Vagina (tissue), 2 donors: ENCODE results near the gene TMEM135. TPM values are rescaled to one million over a fixed set of nuclear protein-coding genes. Genes with fewer than 3 reads are reported as not detected.

Source experiments
- DNase-seq, 2 donors: peaks; one replicate each; pipeline ENCODE4 v3.0.0-alpha.2; 2017; ENCODE audit errors: extremely low spot score in 2 of 2
- H3K27ac ChIP-seq: fragments of 200-600 bp; sonication (generic); one replicate; pipeline ENCODE4 v1.5.1; 2019
- H3K27me3 ChIP-seq: fragments of 200-600 bp; sonication (generic); one replicate; pipeline ENCODE4 v1.5.1; 2019
- H3K36me3 ChIP-seq, 2 donors: fragments of 200-600 bp; sonication (generic); one replicate each; pipeline ENCODE4 v1.5.1; 2017 to 2019
- H3K4me1 ChIP-seq: fragments of 200-600 bp; sonication (generic); one replicate; pipeline ENCODE4 v1.5.1; 2019
- H3K4me3 ChIP-seq, 2 donors: fragments of 200-600 bp; sonication (generic); 1 replicate in 1 of 2; 2 replicates in 1 of 2; pipeline ENCODE4 v1.5.1; 2016 to 2019
- H3K9me3 ChIP-seq: fragments of 200-600 bp; sonication (generic); one replicate; pipeline ENCODE4 v1.5.1; 2019
- CTCF ChIP-seq, 3 experiments: fragments of 450-650 bp in 2 of 3; fragments of 200-600 bp in 1 of 3; sonication (generic) in 1 of 3; IDR thresholded peaks; one replicate each; pipeline ENCODE4 v1.5.1; 2017 to 2019; ENCODE audit warnings: antibody characterized with exemption in 3 of 3, mild to moderate bottlenecking in 2 of 3, moderate library complexity in 2 of 3
- POLR2A ChIP-seq, 2 donors: fragments of 450-650 bp; IDR thresholded peaks; one replicate each; pipeline ENCODE4 v1.6.1; 2017; ENCODE audit warnings: antibody characterized with exemption in 2 of 2, mild to moderate bottlenecking in 2 of 2, moderate library complexity in 2 of 2
- POLR2AphosphoS5 ChIP-seq, 2 donors: sonication (generic); formaldehyde crosslinking; IDR thresholded peaks; one replicate each; pipeline ENCODE4 v1.9.0; 2017; ENCODE audit warnings: antibody characterized with exemption in 2 of 2, mild to moderate bottlenecking in 2 of 2, low read depth in 1 of 2; ENCODE audit not compliant: insufficient read depth in 1 of 2
- intact Hi-C: fragments of 100-400 bp; cut with DNase I; formaldehyde crosslinking; loops from one replicate; pipeline ENCODE4 v1.15.1; 2023
- total RNA-seq: library from RNA; depleted of rRNA; stranded (reverse); fragments of >200 nt; gene quantifications from one replicate; pipeline ENCODE4 v1.2.3, GENCODE V29; 2016

TMEM135 gene
- total RNA-seq, 1 donor from 2014 or later, result 17.2 TPM

GRCh38 chr11:87137711-87138110 is 100.0 kb downstream of the TMEM135 start:
- intact Hi-C loops, result no loop called here
- no peaks in the 10 kb centered on the region for H3K36me3 ChIP-seq
- no peaks in the 10 kb centered on the region for H3K27me3 ChIP-seq
- no peaks in the 10 kb centered on the region for H3K9me3 ChIP-seq
- no peak overlapping the region for H3K27ac ChIP-seq
- no peak for TF ChIP-seq POLR2A (IDR thresholded peaks at IDR 0.05)
- no peak overlapping the region for H3K4me3 ChIP-seq
- DNase-seq, result no peak
- H3K4me1 ChIP-seq, result no peaks in the 10 kb centered on the region

- no peaks in the 10 kb centered on the region for H3K36me3 ChIP-seq
- no peaks in the 10 kb centered on the region for H3K27me3 ChIP-seq
- no peak for DNase-seq
- H3K4me3 ChIP-seq, result no peak overlapping the region
- H3K27ac ChIP-seq, result no peak overlapping the region
- TF ChIP-seq POLR2A (IDR thresholded peaks at IDR 0.05) (no peak), CTCF (IDR thresholded peaks at IDR 0.05) (no peak)
- H3K4me1 ChIP-seq, result no peaks in the 10 kb centered on the region
- intact Hi-C loops, result no loop called here
- no peaks in the 10 kb centered on the region for H3K9me3 ChIP-seq
Measured at GRCh38 chr11:87139475-87139874, 101.7 kb downstream of the TMEM135 start.

- DNase-seq, result no peak
- intact Hi-C loops, result no loop called here
- H3K36me3 ChIP-seq, result no peaks in the 10 kb centered on the region
- H3K4me1 ChIP-seq, result no peaks in the 10 kb centered on the region
- no peaks in the 10 kb centered on the region for H3K27me3 ChIP-seq
- TF ChIP-seq POLR2A (IDR thresholded peaks at IDR 0.05) (no peak), CTCF (IDR thresholded peaks at IDR 0.05) (no peak), POLR2AphosphoS5 (IDR thresholded peaks at IDR 0.05; ENCODE audit: insufficient read depth in 1 of 2, low read depth in 1 of 2) (no peak)
- no peak overlapping the region for H3K27ac ChIP-seq
- H3K9me3 ChIP-seq, result no peaks in the 10 kb centered on the region
- H3K4me3 ChIP-seq, result no peak overlapping the region
Measured at GRCh38 chr11:87141322-87141721, 103.6 kb downstream of the TMEM135 start.

- TF ChIP-seq POLR2AphosphoS5 (IDR thresholded peaks at IDR 0.05; ENCODE audit: insufficient read depth in 1 of 2, low read depth in 1 of 2) (no peak), CTCF (IDR thresholded peaks at IDR 0.05) (no peak), POLR2A (IDR thresholded peaks at IDR 0.05) (no peak)
- Histone ChIP-seq H3K27me3 (no peaks in the 10 kb centered on the region), H3K4me3 (no peak overlapping the region), H3K4me1 (no peaks in the 10 kb centered on the region), H3K27ac (no peak overlapping the region), H3K9me3 (no peaks in the 10 kb centered on the region), H3K36me3 (no peaks in the 10 kb centered on the region)
- intact Hi-C loops, result no loop called here
- no peak for DNase-seq
Measured at GRCh38 chr11:87141980-87142514, 104.3 kb downstream of the TMEM135 start.

- intact Hi-C loops, result no loop called here
- Histone ChIP-seq H3K27me3 (no peaks in the 10 kb centered on the region), H3K4me3 (no peak overlapping the region), H3K36me3 (no peaks in the 10 kb centered on the region), H3K9me3 (no peaks in the 10 kb centered on the region), H3K4me1 (no peaks in the 10 kb centered on the region), H3K27ac (no peak overlapping the region)
- TF ChIP-seq POLR2A (IDR thresholded peaks at IDR 0.05), result no peak
- no peak for TF ChIP-seq CTCF (IDR thresholded peaks at IDR 0.05)
- TF ChIP-seq POLR2AphosphoS5 (IDR thresholded peaks at IDR 0.05; ENCODE audit: insufficient read depth in 1 of 2, low read depth in 1 of 2), result no peak
- no peak for DNase-seq
Measured at GRCh38 chr11:87142594-87142993, 104.9 kb downstream of the TMEM135 start.

GRCh38 chr11:87143641-87144040 is 105.9 kb downstream of the TMEM135 start:
- no peak for TF ChIP-seq POLR2A (IDR thresholded peaks at IDR 0.05)
- no peak for TF ChIP-seq CTCF (IDR thresholded peaks at IDR 0.05)
- no peak for TF ChIP-seq POLR2AphosphoS5 (IDR thresholded peaks at IDR 0.05; ENCODE audit: insufficient read depth in 1 of 2, low read depth in 1 of 2)
- intact Hi-C loops, result no loop called here
- Histone ChIP-seq H3K27ac (no peak overlapping the region), H3K27me3 (no peaks in the 10 kb centered on the region), H3K4me3 (no peak overlapping the region), H3K36me3 (no peaks in the 10 kb centered on the region), H3K9me3 (no peaks in the 10 kb centered on the region), H3K4me1 (no peaks in the 10 kb centered on the region)
- DNase-seq, result no peak
